ENCODE data around the gene PLA2G4A. TPM values are rescaled to one million over a fixed set of nuclear protein-coding genes. Genes with fewer than 3 reads are reported as not detected.

Gene PLA2G4A
- total RNA-seq, 1 experiment from 2014 or later, result 17.4 TPM

- no peak for DNase-seq (ENCODE audit: low read depth)
Observed at GRCh38 chr1:186945146-186945545, 116.4 kb downstream of the PLA2G4A start.

GRCh38 chr1:186948535-186948934 is 119.8 kb downstream of the PLA2G4A start:
- DNase-seq (ENCODE audit: low read depth), result no peak
- in situ Hi-C loops (cut with HindIII; ENCODE audit: low pct_unique_long_range_greater_than_20kb, low sequenced_read_pairs), result no loop called here

More at GRCh38 chr1:186945146-186945545, 116.4 kb downstream of the PLA2G4A start:
- in situ Hi-C loops (cut with HindIII; ENCODE audit: low pct_unique_long_range_greater_than_20kb, low sequenced_read_pairs), result no loop called here

GRCh38 chr1:186949173-186949572 is 120.4 kb downstream of the PLA2G4A start:
- in situ Hi-C loops (cut with HindIII; ENCODE audit: low pct_unique_long_range_greater_than_20kb, low sequenced_read_pairs), result no loop called here
- DNase-seq (ENCODE audit: low read depth), result no peak

- in situ Hi-C loops (cut with HindIII; ENCODE audit: low pct_unique_long_range_greater_than_20kb, low sequenced_read_pairs), result no loop called here
- peak; percentile 45 for DNase-seq (ENCODE audit: low read depth)
Observed at GRCh38 chr1:186950547-186950946, 121.8 kb downstream of the PLA2G4A start.

- in situ Hi-C loops (cut with HindIII; ENCODE audit: low pct_unique_long_range_greater_than_20kb, low sequenced_read_pairs), result no loop called here
- no peak for DNase-seq (ENCODE audit: low read depth)
Observed at GRCh38 chr1:186953876-186954275, 125.1 kb downstream of the PLA2G4A start.

GRCh38 chr1:186957314-186957713 is 128.6 kb downstream of the PLA2G4A start:
- in situ Hi-C loops (cut with HindIII; ENCODE audit: low pct_unique_long_range_greater_than_20kb, low sequenced_read_pairs), result no loop called here
- DNase-seq (ENCODE audit: low read depth), result no peak

DNA sequence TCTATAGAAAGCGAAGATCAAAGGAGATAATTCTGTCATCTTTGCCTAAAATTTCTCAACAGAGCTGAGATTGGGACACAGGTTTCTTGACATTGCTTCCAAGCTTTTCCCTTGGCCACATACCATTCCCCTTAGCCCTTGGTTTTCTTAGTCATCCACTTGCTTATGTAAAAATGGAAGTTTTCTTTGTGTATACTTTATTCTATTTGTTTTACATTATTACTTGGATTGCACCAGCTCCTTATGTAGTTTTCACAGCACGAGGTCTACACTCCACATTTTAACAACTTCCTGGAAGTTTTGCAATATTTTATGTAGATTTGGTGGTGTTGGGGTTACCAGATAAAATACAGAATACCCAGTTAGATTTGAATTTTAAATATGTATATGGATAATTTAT is 129.8 kb downstream of the PLA2G4A start:
- in situ Hi-C loops (cut with HindIII; ENCODE audit: low pct_unique_long_range_greater_than_20kb, low sequenced_read_pairs), result no loop called here

GRCh38 chr1:186960861-186961260 is 132.1 kb downstream of the PLA2G4A start:
- DNase-seq (ENCODE audit: low read depth), result no peak

More for the DNA sequence above, 129.8 kb downstream of the PLA2G4A start:
- DNase-seq (ENCODE audit: low read depth), result no peak

GRCh38 chr1:186965847-186966246 is 137.1 kb downstream of the PLA2G4A start:
- no peak for DNase-seq (ENCODE audit: low read depth)
- in situ Hi-C loops (cut with HindIII; ENCODE audit: low pct_unique_long_range_greater_than_20kb, low sequenced_read_pairs), result no loop called here

More at GRCh38 chr1:186960861-186961260, 132.1 kb downstream of the PLA2G4A start:
- in situ Hi-C loops (cut with HindIII; ENCODE audit: low pct_unique_long_range_greater_than_20kb, low sequenced_read_pairs), result no loop called here

DNA sequence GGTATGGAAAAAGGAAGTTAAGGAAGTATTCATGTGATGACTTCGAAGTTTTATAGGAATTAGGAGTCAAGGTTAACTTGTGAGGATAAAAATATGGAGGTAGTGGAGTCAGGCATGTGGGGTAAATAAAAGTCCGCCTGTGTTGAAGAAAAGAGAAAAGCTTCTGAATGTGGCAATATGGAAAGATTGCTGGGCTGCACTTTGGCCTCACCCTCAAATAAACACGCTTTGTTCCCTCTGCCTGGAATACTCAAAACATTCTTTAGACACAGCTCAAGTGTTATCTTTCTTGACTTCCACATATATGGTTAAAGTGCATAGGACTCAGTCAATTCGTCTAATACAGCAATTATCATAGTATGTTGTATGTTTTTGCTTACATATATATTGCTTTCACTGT is 137.7 kb downstream of the PLA2G4A start:
- DNase-seq (ENCODE audit: low read depth), result no peak
- in situ Hi-C loops (cut with HindIII; ENCODE audit: low pct_unique_long_range_greater_than_20kb, low sequenced_read_pairs), result no loop called here

GRCh38 chr1:186967656-186968394 is 139.1 kb downstream of the PLA2G4A start:
- peak; percentile 25 for DNase-seq (ENCODE audit: low read depth)
- in situ Hi-C loops (cut with HindIII; ENCODE audit: low pct_unique_long_range_greater_than_20kb, low sequenced_read_pairs), result no loop called here

- peak; percentile 42 for DNase-seq (ENCODE audit: low read depth)
- in situ Hi-C loops (cut with HindIII; ENCODE audit: low pct_unique_long_range_greater_than_20kb, low sequenced_read_pairs), result no loop called here
Observed at GRCh38 chr1:186974774-186975181, 146.0 kb downstream of the PLA2G4A start.

GRCh38 chr1:186975220-186975619 is 146.5 kb downstream of the PLA2G4A start:
- no peak for DNase-seq (ENCODE audit: low read depth)
- in situ Hi-C loops (cut with HindIII; ENCODE audit: low pct_unique_long_range_greater_than_20kb, low sequenced_read_pairs), result no loop called here

GRCh38 chr1:186976700-186977099 is 148.0 kb downstream of the PLA2G4A start:
- in situ Hi-C loops (cut with HindIII; ENCODE audit: low pct_unique_long_range_greater_than_20kb, low sequenced_read_pairs), result no loop called here
- no peak for DNase-seq (ENCODE audit: low read depth)

DNA sequence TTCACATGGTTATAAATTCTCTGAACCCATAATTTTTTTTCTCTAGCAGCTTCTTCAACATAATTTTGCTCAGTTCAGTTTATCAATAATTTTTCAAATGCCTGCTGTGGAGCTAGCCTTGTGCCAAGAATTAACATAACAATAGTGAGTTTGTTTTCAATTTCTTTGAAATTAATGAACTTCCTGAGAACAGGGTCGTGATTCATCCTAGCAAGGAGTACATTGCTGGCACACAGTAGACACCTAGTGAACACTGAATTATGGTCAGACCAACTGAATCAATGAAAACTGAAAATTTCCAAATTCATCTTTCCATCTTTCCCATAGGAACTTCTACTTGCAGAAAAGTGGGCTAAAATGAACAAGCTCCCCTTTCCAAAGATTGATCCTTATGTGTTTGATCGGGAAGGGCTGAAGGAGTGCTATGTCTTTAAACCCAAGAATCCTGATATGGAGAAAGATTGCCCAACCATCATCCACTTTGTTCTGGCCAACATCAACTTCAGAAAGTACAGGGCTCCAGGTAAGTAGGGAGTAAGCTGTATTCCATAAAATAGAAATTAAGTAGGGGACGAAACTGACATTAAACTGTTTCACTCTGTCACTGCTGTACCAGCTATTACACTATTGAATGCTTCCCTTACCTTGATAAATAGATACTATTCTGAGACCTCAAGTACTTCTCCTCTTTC is 148.7 kb downstream of the PLA2G4A start:
- no peak for DNase-seq (ENCODE audit: low read depth)
- in situ Hi-C loops (cut with HindIII; ENCODE audit: low pct_unique_long_range_greater_than_20kb, low sequenced_read_pairs), result no loop called here

DNA sequence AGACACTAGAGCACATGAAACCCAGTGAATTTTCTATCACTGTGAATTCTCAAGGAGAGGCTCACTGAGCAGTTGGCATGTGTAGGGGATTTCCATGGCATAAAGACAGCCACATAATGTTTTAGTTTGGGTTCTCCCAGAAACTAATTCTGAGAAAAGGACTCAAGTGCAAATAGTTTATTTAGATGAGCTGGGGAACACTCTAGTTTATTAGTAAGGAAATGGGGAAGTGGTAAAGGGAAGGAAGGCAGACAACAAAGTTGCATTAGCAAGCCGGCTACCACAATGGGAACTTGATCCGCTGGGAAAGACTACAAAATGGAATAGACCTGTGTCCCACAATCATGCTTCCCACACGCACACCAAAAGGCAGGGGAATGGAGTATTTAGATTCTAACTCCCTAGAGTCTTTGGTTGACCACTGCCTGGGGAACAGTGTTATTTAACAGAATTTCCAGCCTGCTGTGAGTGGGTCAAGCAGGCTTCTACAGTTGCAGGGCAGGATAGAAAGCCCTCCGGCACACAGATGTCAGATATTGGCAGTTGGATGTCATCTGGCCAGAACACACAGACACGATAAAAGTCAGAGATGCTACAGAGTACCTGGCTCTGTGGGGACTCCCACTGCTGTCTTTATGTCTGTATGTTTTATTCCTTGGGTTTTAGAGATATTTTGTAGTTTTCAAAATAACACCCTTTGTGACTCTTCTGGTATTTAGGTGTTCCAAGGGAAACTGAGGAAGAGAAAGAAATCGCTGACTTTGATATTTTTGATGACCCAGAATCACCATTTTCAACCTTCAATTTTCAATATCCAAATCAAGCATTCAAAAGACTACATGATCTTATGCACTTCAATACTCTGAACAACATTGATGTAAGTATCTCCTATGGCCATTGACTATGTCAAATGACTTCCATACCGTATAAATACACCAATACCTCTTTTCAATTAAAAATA is 150.1 kb downstream of the PLA2G4A start:
- in situ Hi-C loops (cut with HindIII; ENCODE audit: low pct_unique_long_range_greater_than_20kb, low sequenced_read_pairs), result no loop called here
- DNase-seq (ENCODE audit: low read depth), result no peak

GRCh38 chr1:186980400-186980799 is 151.7 kb downstream of the PLA2G4A start:
- DNase-seq (ENCODE audit: low read depth), result no peak
- in situ Hi-C loops (cut with HindIII; ENCODE audit: low pct_unique_long_range_greater_than_20kb, low sequenced_read_pairs), result no loop called here

DNA sequence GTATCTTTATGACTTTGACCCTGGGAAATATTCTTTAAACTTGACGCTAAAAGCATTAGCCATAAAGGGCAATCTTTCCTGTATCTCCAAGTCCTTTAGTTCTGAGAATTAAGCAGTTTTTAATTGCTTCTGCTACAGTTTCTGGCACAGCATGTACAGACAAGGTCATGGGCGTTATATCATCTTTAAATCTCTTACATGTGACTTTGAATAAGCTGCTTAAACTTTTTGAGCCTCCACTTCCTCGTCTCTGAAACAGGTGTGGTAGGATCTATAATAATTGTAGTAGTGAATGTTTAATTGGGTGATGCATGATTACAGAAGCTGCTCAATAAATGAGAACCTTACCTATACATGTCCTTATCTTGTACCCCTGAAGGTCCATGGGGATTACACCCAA is 153.4 kb downstream of the PLA2G4A start:
- in situ Hi-C loops (cut with HindIII; ENCODE audit: low pct_unique_long_range_greater_than_20kb, low sequenced_read_pairs), result no loop called here
- no peak for DNase-seq (ENCODE audit: low read depth)

DNA sequence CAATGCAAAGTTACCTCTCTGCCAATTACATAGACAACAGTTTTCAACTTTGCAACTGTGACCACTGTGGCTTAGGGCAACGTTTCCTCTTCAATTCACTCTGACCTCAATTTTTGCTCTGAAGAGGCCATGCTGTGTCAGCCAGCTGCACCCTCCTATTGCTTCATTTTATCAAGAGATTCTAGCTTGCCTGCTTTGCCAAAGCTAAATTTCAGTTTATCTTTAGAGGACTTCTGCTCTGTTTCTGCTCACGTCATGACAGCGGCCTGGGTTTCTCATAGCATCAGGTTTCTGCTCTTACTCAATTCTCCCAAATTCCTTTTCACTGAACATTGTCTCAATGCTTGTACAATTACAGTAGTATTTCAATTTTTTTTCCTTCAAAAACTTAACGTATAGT is 154.6 kb downstream of the PLA2G4A start:
- in situ Hi-C loops (cut with HindIII; ENCODE audit: low pct_unique_long_range_greater_than_20kb, low sequenced_read_pairs), result no loop called here

More for the DNA sequence above, 154.6 kb downstream of the PLA2G4A start:
- no peak for DNase-seq (ENCODE audit: low read depth)
